ENCODE results near the gene KLHL29. TPM values are rescaled to one million over a fixed set of nuclear protein-coding genes. Genes with fewer than 3 reads are reported as not detected.
A peak's percentile ranks its signal among the peaks of the same experiment; 100 is the strongest.

KLHL29 gene
- total RNA-seq, 1 donor from 2014 or later: 5.5 TPM

DNA sequence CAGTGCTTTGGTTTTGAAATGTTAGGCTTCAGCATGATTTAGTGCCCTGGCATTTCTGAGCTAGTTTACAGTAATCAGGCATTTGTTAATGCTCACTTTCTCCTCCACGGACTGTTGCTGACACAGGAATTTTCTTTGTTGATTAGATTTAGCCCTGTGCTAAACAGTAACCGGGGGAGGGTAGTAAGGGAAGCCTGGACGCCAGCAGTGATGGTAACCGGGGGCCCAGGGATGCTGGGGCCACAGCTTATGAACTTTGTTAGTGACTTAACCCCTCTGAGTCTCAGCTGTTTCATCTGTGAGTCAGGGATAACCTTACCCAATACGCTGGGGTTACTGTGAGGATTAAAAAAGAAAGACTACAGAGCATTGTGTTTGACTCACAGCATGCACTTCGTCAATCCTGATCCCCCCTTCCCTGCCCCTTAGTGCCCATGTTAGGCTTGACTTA lies 33.5 kb downstream of the KLHL29 start:
- Histone ChIP-seq H3K9ac (ENCODE audit: low read length) (no peak overlapping the region), H3K79me2 (ENCODE audit: insufficient read depth, low read length) (no peaks in the 10 kb centered on the region), H4K20me1 (ENCODE audit: insufficient read depth, low read length) (no peaks in the 10 kb centered on the region), H3K27ac (ENCODE audit: low read depth, low read length) (no peak overlapping the region), H2AFZ (ENCODE audit: low read depth, low read length) (no peak overlapping the region), H3K4me2 (ENCODE audit: low read length) (peak overlapping the region; percentile 49), H3K4me1 (ENCODE audit: insufficient read depth, low read length) (peaks cover 10% of the 10 kb centered on the region), H3K27me3 (ENCODE audit: insufficient read depth, low read length) (peaks cover 3% of the 10 kb centered on the region), H3K4me3 (ENCODE audit: insufficient read depth, low read depth, low read length) (no peak overlapping the region), H3K9me3 (ENCODE audit: insufficient read depth, low read depth, low read length) (no peaks in the 10 kb centered on the region), H3K36me3 (ENCODE audit: insufficient read depth, low read length) (no peaks in the 10 kb centered on the region)
- Mint-ChIP-seq H3K9me3 (ENCODE audit: unreplicated experiment) (no peaks in the 10 kb centered on the region), H3K27me3 (ENCODE audit: low read depth, unreplicated experiment) (peaks cover 20% of the 10 kb centered on the region), H3K27ac (ENCODE audit: unreplicated experiment) (no peak overlapping the region), H3K4me3 (ENCODE audit: unreplicated experiment) (no peak overlapping the region), H3K4me1 (ENCODE audit: low read depth, unreplicated experiment) (peaks cover 20% of the 10 kb centered on the region), H3K36me3 (ENCODE audit: low read depth, unreplicated experiment) (peaks cover 6% of the 10 kb centered on the region)
- DNase-seq (ENCODE audit: low read depth) (peak; percentile 52), FAIRE-seq (no peak)
- TF ChIP-seq, protein P1, sequence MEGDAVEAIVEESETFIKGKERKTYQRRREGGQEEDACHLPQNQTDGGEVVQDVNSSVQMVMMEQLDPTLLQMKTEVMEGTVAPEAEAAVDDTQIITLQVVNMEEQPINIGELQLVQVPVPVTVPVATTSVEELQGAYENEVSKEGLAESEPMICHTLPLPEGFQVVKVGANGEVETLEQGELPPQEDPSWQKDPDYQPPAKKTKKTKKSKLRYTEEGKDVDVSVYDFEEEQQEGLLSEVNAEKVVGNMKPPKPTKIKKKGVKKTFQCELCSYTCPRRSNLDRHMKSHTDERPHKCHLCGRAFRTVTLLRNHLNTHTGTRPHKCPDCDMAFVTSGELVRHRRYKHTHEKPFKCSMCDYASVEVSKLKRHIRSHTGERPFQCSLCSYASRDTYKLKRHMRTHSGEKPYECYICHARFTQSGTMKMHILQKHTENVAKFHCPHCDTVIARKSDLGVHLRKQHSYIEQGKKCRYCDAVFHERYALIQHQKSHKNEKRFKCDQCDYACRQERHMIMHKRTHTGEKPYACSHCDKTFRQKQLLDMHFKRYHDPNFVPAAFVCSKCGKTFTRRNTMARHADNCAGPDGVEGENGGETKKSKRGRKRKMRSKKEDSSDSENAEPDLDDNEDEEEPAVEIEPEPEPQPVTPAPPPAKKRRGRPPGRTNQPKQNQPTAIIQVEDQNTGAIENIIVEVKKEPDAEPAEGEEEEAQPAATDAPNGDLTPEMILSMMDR (IDR thresholded peaks at IDR 0.05; ENCODE audit: insufficient read depth, low read depth, low read length): no peak
- no peak for TF ChIP-seq EZH2 (IDR thresholded peaks at IDR 0.05; ENCODE audit: insufficient read depth, low read length)

DNA sequence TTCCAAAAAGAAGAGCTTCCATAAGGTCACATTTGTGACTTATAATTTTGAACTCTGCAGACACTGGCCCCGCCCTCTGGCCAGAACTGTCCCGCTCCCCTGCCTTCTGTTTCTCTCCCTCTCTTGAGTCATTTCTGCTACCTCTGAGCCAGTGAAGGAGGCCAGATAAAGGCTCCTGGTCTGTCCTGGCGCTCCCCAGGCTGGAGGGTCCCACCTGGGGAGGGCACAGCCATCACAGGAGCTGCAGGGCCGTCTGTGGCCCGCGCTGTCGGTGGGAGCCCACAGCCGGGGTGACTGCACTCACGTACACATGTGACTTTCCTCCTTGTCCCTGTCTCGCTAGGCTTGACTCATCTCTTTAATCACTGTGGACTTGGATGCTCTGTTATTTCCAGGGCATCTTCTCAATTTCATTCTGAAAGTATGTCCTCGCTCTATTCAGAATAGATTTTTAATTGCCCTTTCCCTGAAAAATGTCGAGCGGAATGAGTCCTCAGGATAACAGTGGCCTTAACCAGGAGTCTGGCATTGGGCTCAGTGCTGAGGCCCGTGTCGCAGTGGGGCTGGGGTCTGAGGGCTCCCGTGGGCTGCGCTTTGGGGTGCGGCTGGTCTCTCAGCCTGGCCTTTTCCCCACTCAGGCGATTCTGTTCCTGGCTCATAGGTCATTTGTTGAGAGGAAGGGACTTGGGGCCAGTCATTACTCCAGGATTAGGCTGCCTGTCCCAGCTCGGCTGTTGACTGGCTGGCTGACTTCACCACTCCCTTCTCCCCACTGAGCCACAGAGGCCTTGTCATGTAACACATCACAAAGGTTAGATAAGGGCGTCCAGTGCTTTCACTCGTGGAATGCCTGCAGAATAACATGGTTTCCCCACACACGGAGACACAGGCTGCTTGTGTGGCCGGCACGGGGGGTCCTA lies 34.5 kb downstream of the KLHL29 start:
- H3K27me3 Mint-ChIP-seq (ENCODE audit: low read depth, unreplicated experiment): peaks cover 24% of the 10 kb centered on the region
- Histone ChIP-seq H3K9ac (ENCODE audit: low read length) (no peak overlapping the region), H3K27ac (ENCODE audit: low read depth, low read length) (no peak overlapping the region)

More for the DNA sequence above, 34.5 kb downstream of the KLHL29 start:
- Histone ChIP-seq H3K36me3 (ENCODE audit: insufficient read depth, low read length) (no peaks in the 10 kb centered on the region), H3K4me1 (ENCODE audit: insufficient read depth, low read length) (peaks cover 10% of the 10 kb centered on the region), H3K27me3 (ENCODE audit: insufficient read depth, low read length) (peaks cover 3% of the 10 kb centered on the region), H2AFZ (ENCODE audit: low read depth, low read length) (no peak overlapping the region), H4K20me1 (ENCODE audit: insufficient read depth, low read length) (no peaks in the 10 kb centered on the region), H3K9me3 (ENCODE audit: insufficient read depth, low read depth, low read length) (no peaks in the 10 kb centered on the region), H3K4me2 (ENCODE audit: low read length) (no peak overlapping the region), H3K4me3 (ENCODE audit: insufficient read depth, low read depth, low read length) (no peak overlapping the region), H3K79me2 (ENCODE audit: insufficient read depth, low read length) (no peaks in the 10 kb centered on the region)
- Mint-ChIP-seq H3K36me3 (ENCODE audit: low read depth, unreplicated experiment) (peaks cover 5% of the 10 kb centered on the region), H3K4me1 (ENCODE audit: low read depth, unreplicated experiment) (peaks cover 17% of the 10 kb centered on the region), H3K9me3 (ENCODE audit: unreplicated experiment) (no peaks in the 10 kb centered on the region), H3K27ac (ENCODE audit: unreplicated experiment) (no peak overlapping the region), H3K4me3 (ENCODE audit: unreplicated experiment) (no peak overlapping the region)
- DNase-seq (ENCODE audit: low read depth) (no peak), FAIRE-seq (no peak)
- TF ChIP-seq, protein P1 (IDR thresholded peaks at IDR 0.05; ENCODE audit: insufficient read depth, low read depth, low read length): no peak
- TF ChIP-seq EZH2 (IDR thresholded peaks at IDR 0.05; ENCODE audit: insufficient read depth, low read length): no peak
